ENCODE results near the gene ABAT.
"Not testable (repeated sequence)": the region's sequence is repeated elsewhere in the genome, so short reads cannot be mapped to it uniquely, and the experiment has no call there.

ABAT gene

DNA sequence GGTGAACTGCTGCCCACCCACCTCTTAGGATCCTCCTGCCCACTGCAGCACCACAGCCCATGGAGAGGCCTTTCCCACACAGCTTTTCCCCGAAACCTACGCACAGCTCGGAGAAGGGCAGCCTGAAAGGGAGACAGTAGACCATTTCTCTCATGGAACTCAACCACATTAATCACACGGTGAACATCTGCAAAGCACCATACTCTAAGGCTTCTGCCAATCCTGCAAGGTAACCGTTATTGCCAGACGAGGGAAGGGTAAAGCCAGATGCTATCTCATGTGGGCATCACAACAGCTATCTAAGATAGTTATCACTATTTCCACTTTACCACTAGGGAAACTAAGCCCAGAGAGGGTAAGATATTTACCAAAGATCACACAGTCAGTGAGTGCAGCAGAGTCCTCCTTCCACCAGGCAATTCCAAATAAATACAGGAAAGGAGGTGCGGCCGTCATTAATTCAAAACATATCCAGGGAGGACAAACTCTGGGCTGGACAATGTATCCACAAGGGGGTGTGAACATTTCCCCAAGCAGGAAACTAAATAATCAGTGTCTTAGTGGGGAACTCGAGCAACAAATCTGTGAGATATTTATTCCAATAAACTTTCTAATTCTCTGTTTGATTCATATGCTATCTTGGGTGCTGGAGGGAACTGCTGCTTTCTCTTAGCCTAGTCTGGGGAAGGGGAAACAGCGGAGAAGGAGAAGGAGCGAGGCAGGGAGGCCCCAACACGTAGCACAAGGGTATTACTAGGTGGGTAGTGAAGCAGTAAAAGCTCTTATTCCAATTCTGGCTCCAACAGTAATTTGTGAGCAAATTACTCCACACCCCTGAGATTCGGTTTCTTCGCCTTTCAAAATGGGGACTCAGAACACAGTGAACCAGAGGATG, 122.3 kb downstream of the ABAT start:
- H3K4me3 ChIP-seq (ENCODE audit: insufficient read depth, low read depth, low read length): peak overlapping the region; percentile 96

DNA sequence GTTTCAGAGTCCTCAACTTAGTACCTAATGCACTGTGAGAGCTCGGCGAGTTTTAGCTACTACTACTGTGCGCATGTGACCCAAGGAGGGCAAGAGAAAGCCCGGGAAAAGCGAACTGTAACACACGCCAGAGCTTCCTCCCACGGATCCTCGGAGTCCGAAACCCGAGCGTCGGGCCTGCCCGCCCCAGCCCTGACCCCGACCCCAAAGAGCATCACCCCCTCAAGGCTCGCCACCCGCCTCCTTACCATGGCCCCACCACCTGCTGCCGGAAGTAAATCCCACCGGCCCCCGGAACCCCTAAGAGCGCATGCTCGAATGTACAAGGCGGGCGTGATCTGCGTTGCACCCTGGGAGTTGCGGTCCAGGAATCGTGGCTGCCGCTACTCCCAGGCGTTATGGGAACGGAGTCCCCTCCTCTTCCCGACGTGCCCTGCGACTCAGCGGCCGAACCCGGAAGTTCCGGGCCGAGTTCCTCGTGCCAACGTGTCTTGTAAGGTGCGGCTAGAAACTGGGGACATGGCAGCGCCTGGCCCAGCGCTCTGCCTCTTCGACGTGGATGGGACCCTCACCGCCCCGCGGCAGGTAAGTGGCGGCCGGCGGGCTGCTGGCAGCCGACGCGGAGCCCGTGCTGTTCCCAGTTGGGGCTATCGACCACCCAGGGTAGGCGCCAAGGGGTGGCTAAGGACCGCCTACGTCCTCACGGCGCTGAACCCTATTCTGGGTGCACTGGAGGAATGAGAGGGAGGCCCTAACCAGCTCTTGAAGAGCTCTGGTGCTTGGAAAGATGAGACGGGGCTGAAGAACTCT, 123.2 kb downstream of the ABAT start, which contains the start of the genes PMM2 and TMEM186:
PMM2 (plus strand) TSS at position 476 of the 810 bp plus-strand sequence; CDS start at position 520, 44 bp downstream.
TMEM186 (minus strand) TSS at position 276 of the 810 bp plus-strand sequence; CDS start at position 251, 25 bp downstream.
- WGBS, 2 experiments: 0 to 1% methylated on average over 61 of the region's 61 CpGs
- H3K27ac ChIP-seq (ENCODE audit: insufficient read depth, low read depth, low read length, poor library complexity, severe bottlenecking): no peak within 1 kb of the TSS
- no peaks in the 10 kb centered on the region for H3K9me3 ChIP-seq (ENCODE audit: control insufficient read depth, low read length)
- H3K4me3 ChIP-seq (ENCODE audit: insufficient read depth, low read depth, low read length): peak within 1 kb of the TSS; percentile 96
- H3K36me3 ChIP-seq (ENCODE audit: control insufficient read depth, insufficient read depth, low read length): no peaks in the 10 kb centered on the region
- H3K27me3 ChIP-seq (ENCODE audit: control insufficient read depth, insufficient read depth, low read length, poor library complexity, severe bottlenecking): no peaks in the 10 kb centered on the region
- H3K4me1 ChIP-seq (ENCODE audit: control insufficient read depth, insufficient read depth, low read length): peaks cover 19% of the 10 kb centered on the region

More for the DNA sequence above, 122.3 kb downstream of the ABAT start:
- Histone ChIP-seq H3K36me3 (ENCODE audit: control insufficient read depth, insufficient read depth, low read length) (no peaks in the 10 kb centered on the region), H3K9me3 (ENCODE audit: control insufficient read depth, low read length) (no peaks in the 10 kb centered on the region), H3K4me1 (ENCODE audit: control insufficient read depth, insufficient read depth, low read length) (peaks cover 19% of the 10 kb centered on the region), H3K27ac (ENCODE audit: insufficient read depth, low read depth, low read length, poor library complexity, severe bottlenecking) (no peak overlapping the region), H3K27me3 (ENCODE audit: control insufficient read depth, insufficient read depth, low read length, poor library complexity, severe bottlenecking) (no peaks in the 10 kb centered on the region)
- 55 to 59% methylated on average over 13 to 14 of the region's 14 CpGs for WGBS, 2 experiments

DNA sequence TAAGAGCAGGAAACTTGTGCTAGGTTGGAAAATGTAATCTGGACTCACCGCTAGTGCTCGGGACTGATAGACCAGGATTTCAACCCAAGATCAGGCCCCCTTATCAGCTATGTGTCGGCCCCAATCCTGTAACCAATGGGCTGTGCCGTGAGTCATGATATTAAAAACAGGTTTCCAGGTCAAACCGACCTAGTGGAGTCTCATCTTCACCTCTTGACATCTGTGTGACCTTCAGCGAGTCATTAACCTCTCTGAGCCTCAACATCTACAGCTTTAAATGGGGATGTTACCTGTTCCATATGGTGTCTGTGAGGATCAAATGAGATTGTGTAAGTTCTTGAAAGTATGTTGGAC, 123.7 kb downstream of the ABAT start:
- no peak overlapping the region for H3K27ac ChIP-seq (ENCODE audit: insufficient read depth, low read depth, low read length, poor library complexity, severe bottlenecking)
- H3K9me3 ChIP-seq (ENCODE audit: control insufficient read depth, low read length): no peaks in the 10 kb centered on the region
- WGBS, 2 experiments: 2% methylated on average over 6 of the region's 6 CpGs
- H3K36me3 ChIP-seq (ENCODE audit: control insufficient read depth, insufficient read depth, low read length): peaks cover 3% of the 10 kb centered on the region
- peak overlapping the region; percentile 96 for H3K4me3 ChIP-seq (ENCODE audit: insufficient read depth, low read depth, low read length)
- H3K4me1 ChIP-seq (ENCODE audit: control insufficient read depth, insufficient read depth, low read length): peaks cover 19% of the 10 kb centered on the region
- no peaks in the 10 kb centered on the region for H3K27me3 ChIP-seq (ENCODE audit: control insufficient read depth, insufficient read depth, low read length, poor library complexity, severe bottlenecking)

DNA sequence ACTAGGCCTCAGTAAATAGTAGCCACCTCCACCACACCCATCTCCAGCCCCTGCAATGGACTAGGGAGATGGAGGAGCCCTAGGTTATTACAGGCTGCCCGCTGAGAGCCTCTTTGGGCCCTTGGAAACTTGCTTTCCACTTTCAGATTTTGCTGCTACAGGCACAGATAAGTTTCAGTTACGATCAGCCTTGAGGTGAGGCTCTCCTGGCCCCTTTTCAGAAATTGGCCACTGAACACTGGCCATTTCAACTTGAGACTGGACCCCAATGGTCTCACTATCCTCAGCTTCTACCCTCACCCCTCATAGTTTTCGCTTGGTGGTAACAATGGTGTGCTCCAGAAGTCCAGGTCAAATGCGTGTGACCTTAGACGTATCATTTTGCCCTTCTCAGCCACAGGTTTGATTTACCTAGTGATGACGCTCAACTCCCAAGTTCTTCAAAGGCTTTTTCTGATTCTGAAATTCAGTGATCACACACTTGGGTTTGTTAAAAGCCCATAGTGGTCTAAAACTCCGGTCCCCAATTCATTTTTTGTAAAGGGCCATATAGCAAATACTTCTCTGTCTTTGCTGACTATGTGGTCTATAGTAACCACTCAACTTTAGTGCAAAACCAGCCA, 124.2 kb downstream of the ABAT start:
- 78% methylated on average over 7 of the region's 7 CpGs for WGBS, 2 experiments
- no peaks in the 10 kb centered on the region for H3K9me3 ChIP-seq (ENCODE audit: control insufficient read depth, low read length)
- H3K4me3 ChIP-seq (ENCODE audit: insufficient read depth, low read depth, low read length): peak overlapping the region; percentile 96
- peaks cover 19% of the 10 kb centered on the region for H3K4me1 ChIP-seq (ENCODE audit: control insufficient read depth, insufficient read depth, low read length)
- no peak overlapping the region for H3K27ac ChIP-seq (ENCODE audit: insufficient read depth, low read depth, low read length, poor library complexity, severe bottlenecking)
- peaks cover 5% of the 10 kb centered on the region for H3K36me3 ChIP-seq (ENCODE audit: control insufficient read depth, insufficient read depth, low read length)
- no peaks in the 10 kb centered on the region for H3K27me3 ChIP-seq (ENCODE audit: control insufficient read depth, insufficient read depth, low read length, poor library complexity, severe bottlenecking)

GRCh38 chr16:8801701-8802100, 127.3 kb downstream of the ABAT start:
- Histone ChIP-seq H3K36me3 (ENCODE audit: control insufficient read depth, insufficient read depth, low read length) (peaks cover 5% of the 10 kb centered on the region), H3K27me3 (ENCODE audit: control insufficient read depth, insufficient read depth, low read length, poor library complexity, severe bottlenecking) (no peaks in the 10 kb centered on the region), H3K4me1 (ENCODE audit: control insufficient read depth, insufficient read depth, low read length) (peaks cover 10% of the 10 kb centered on the region), H3K9me3 (ENCODE audit: control insufficient read depth, low read length) (no peaks in the 10 kb centered on the region), H3K27ac (ENCODE audit: insufficient read depth, low read depth, low read length, poor library complexity, severe bottlenecking) (no peak overlapping the region), H3K4me3 (ENCODE audit: insufficient read depth, low read depth, low read length) (no peak overlapping the region)
- WGBS, 2 experiments: 93 to 97% methylated on average over 4 of the region's 4 CpGs

GRCh38 chr16:8803733-8804132, 129.3 kb downstream of the ABAT start:
- 92 to 93% methylated on average over 12 of the region's 12 CpGs for WGBS, 2 experiments
- not testable (repeated sequence) for H3K36me3 ChIP-seq (ENCODE audit: control insufficient read depth, insufficient read depth, low read length); H3K4me3 ChIP-seq (ENCODE audit: insufficient read depth, low read depth, low read length); H3K27me3 ChIP-seq (ENCODE audit: control insufficient read depth, insufficient read depth, low read length, poor library complexity, severe bottlenecking); H3K4me1 ChIP-seq (ENCODE audit: control insufficient read depth, insufficient read depth, low read length); H3K27ac ChIP-seq (ENCODE audit: insufficient read depth, low read depth, low read length, poor library complexity, severe bottlenecking); H3K9me3 ChIP-seq (ENCODE audit: control insufficient read depth, low read length)

- Histone ChIP-seq H3K4me1 (ENCODE audit: control insufficient read depth, insufficient read depth, low read length) (no peaks in the 10 kb centered on the region), H3K27me3 (ENCODE audit: control insufficient read depth, insufficient read depth, low read length, poor library complexity, severe bottlenecking) (no peaks in the 10 kb centered on the region), H3K27ac (ENCODE audit: insufficient read depth, low read depth, low read length, poor library complexity, severe bottlenecking) (no peak overlapping the region), H3K9me3 (ENCODE audit: control insufficient read depth, low read length) (no peaks in the 10 kb centered on the region), H3K36me3 (ENCODE audit: control insufficient read depth, insufficient read depth, low read length) (peaks cover 10% of the 10 kb centered on the region), H3K4me3 (ENCODE audit: insufficient read depth, low read depth, low read length) (no peak overlapping the region)
- WGBS, 2 experiments: 92% methylated on average over 6 of the region's 6 CpGs
Observed at GRCh38 chr16:8804313-8804712, 129.9 kb downstream of the ABAT start.

DNA sequence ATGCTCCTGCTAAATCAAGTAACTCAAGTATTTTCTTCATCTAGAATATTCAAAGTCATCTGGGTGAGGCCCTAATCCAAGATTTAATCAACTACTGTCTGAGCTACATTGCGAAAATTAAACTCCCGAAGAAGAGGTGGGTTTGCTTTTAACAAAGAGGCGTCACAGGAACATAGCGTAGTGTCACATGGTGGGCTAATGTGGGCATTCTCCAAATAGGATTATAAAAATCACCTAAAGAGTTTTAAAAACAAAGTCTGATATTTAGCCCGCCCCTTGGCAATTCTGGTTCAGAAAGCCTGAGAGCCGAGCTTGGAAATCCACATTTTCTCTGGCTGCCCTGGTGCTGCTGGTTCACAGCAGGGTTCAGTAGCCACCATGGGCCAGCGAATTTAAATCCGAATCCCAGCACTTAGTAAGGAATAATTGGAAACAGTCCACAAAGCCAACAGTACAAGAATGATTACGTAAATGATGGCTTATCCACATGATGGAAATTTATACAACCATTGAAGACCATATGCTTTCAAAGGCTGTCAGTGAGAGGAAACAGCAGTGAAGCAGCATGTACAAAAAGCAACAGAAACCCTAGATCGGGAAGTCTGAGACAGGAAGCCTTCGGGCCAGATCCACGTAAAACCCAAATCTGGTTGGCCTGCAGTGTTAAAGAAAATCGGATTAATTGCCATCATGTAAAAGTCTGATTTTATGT, 132.0 kb downstream of the ABAT start:
- Histone ChIP-seq H3K4me1 (ENCODE audit: control insufficient read depth, insufficient read depth, low read length) (no peaks in the 10 kb centered on the region), H3K4me3 (ENCODE audit: insufficient read depth, low read depth, low read length) (no peak overlapping the region), H3K27me3 (ENCODE audit: control insufficient read depth, insufficient read depth, low read length, poor library complexity, severe bottlenecking) (no peaks in the 10 kb centered on the region), H3K9me3 (ENCODE audit: control insufficient read depth, low read length) (no peaks in the 10 kb centered on the region), H3K36me3 (ENCODE audit: control insufficient read depth, insufficient read depth, low read length) (peaks cover 15% of the 10 kb centered on the region), H3K27ac (ENCODE audit: insufficient read depth, low read depth, low read length, poor library complexity, severe bottlenecking) (no peak overlapping the region)
- WGBS, 2 experiments: 95 to 98% methylated on average over 13 of the region's 13 CpGs

DNA sequence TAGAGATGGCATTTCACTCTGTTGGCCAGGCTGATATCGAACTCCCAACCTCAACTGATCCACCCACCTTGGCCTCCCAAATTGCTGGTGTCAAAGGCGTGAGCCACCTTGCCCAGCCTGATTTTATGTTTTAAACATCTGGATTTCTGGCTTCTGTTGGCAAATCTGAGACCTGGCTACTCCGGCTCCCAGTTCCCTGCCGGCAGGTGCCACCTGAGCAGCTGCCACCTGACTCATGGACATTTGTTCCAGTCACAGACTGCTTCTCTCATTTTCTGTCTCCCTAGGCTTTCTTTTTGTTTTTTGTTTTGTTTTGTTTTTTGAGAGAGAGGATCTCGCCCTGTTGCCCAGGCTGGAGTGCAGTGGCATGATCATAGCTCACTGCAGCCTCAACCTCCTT, 132.8 kb downstream of the ABAT start:
- no peaks in the 10 kb centered on the region for H3K9me3 ChIP-seq (ENCODE audit: control insufficient read depth, low read length)
- H3K4me1 ChIP-seq (ENCODE audit: control insufficient read depth, insufficient read depth, low read length): no peaks in the 10 kb centered on the region
- H3K4me3 ChIP-seq (ENCODE audit: insufficient read depth, low read depth, low read length): no peak overlapping the region
- H3K36me3 ChIP-seq (ENCODE audit: control insufficient read depth, insufficient read depth, low read length): peaks cover 17% of the 10 kb centered on the region
- WGBS, 2 experiments: 95 to 96% methylated on average over 5 of the region's 5 CpGs
- no peaks in the 10 kb centered on the region for H3K27me3 ChIP-seq (ENCODE audit: control insufficient read depth, insufficient read depth, low read length, poor library complexity, severe bottlenecking)
- no peak overlapping the region for H3K27ac ChIP-seq (ENCODE audit: insufficient read depth, low read depth, low read length, poor library complexity, severe bottlenecking)

Data from ectodermal cell (in vitro differentiated cells).